Glomerular endothelial cell (primary cell): ENCODE results near the gene MTIF2. TPM values are rescaled to one million over a fixed set of nuclear protein-coding genes. Genes with fewer than 3 reads are reported as not detected.
"Not testable (repeated sequence)": the region's sequence is repeated elsewhere in the genome, so short reads cannot be mapped to it uniquely, and the experiment has no call there.

ENCODE experiments used
- DNase-seq: peaks from one replicate; pipeline ENCODE4 v3.0.0-alpha.2; 2011; ENCODE audit warnings: low read depth, low spot score; ENCODE audit errors: extremely low read depth
- total RNA-seq: library from RNA; depleted of rRNA; stranded (reverse); fragments of >200 nt; gene quantifications from 2 replicates; pipeline ENCODE4 v1.2.3, GENCODE V29; 2015

The MTIF2 gene
- 12.9 and 16.1 TPM in 2 replicates for total RNA-seq

GRCh38 chr2:55268907-55269644 is at the start of gene MTIF2:
Gene MTIF2 (minus strand): TSS chr2:55269231. CDS start chr2:55263858, 5,373 bp downstream.
- peak; percentile 64 for DNase-seq

GRCh38 chr2:55314985-55315384 is 46.0 kb upstream of the MTIF2 start:
- no peak for DNase-seq

- DNase-seq, result no peak
These were observed 42.4 kb upstream of the MTIF2 start for GRCh38 chr2:55311444-55311870.

GRCh38 chr2:55309446-55309845 is 40.4 kb upstream of the MTIF2 start:
- peak; percentile 74 for DNase-seq

- DNase-seq, result no peak
These were observed 33.2 kb upstream of the MTIF2 start for GRCh38 chr2:55302241-55302640.

GRCh38 chr2:55301277-55301676 is 32.2 kb upstream of the MTIF2 start:
- DNase-seq, result no peak

- no peak for DNase-seq
These were observed 27.4 kb upstream of the MTIF2 start for GRCh38 chr2:55296393-55296792.

- no peak for DNase-seq
These were observed 14.1 kb upstream of the MTIF2 start for GRCh38 chr2:55283083-55283482.

- peak; percentile 55 for DNase-seq
These were observed 13.3 kb upstream of the MTIF2 start for GRCh38 chr2:55282110-55282917.

- DNase-seq, result not testable (repeated sequence)
These were observed 12.0 kb upstream of the MTIF2 start for GRCh38 chr2:55280851-55281546.

GRCh38 chr2:55279859-55280424 is 10.9 kb upstream of the MTIF2 start:
- not testable (repeated sequence) for DNase-seq

- DNase-seq, result not testable (repeated sequence)
These were observed 10.3 kb upstream of the MTIF2 start for GRCh38 chr2:55279214-55279835.

GRCh38 chr2:55277310-55277709 is 8.3 kb upstream of the MTIF2 start:
- DNase-seq, result no peak

- DNase-seq, result not testable (repeated sequence)
These were observed 5.3 kb upstream of the MTIF2 start for GRCh38 chr2:55274346-55274745.

GRCh38 chr2:55269645-55269990 is 587 bp upstream of the MTIF2 start:
- DNase-seq, result no peak

GRCh38 chr2:55268288-55268906 is 634 bp downstream of the MTIF2 start:
- no peak for DNase-seq

- DNase-seq, result not testable (repeated sequence)
These were observed 9.4 kb downstream of the MTIF2 start for GRCh38 chr2:55259586-55259985.

GRCh38 chr2:55252832-55253231 is 16.2 kb downstream of the MTIF2 start:
- no peak for DNase-seq

- no peak for DNase-seq
These were observed 22.0 kb downstream of the MTIF2 start for GRCh38 chr2:55247025-55247424.

- DNase-seq, result no peak
These were observed 23.6 kb downstream of the MTIF2 start for GRCh38 chr2:55245411-55245810.
